GM10248 (cell line): ENCODE results near the gene NFYA.

ENCODE experiments used
- CTCF ChIA-PET: fragments of 300-600 bp; sonication (Branson Sonifier 250); formaldehyde crosslinking; extraction: SDS; loops from one replicate; lab custom pipeline; 2021; ENCODE audit warnings: antibody characterized with exemption; lab: Yijun Ruan, JAX
- POLR2A ChIA-PET: fragments of 350-650 bp; sonication (Branson Sonifier 250); formaldehyde crosslinking; extraction: SDS; loops from one replicate; lab custom pipeline; 2020; ENCODE audit warnings: antibody characterized with exemption; lab: Yijun Ruan, JAX
- DNase-seq: peaks from one replicate; pipeline ENCODE4 v3.0.0; 2012; ENCODE audit errors: extremely low spot score
- TF ChIP-seq, protein P1 (sequence below): IDR thresholded peaks from 2 replicates; pipeline ENCODE4 v1.5.1; 2012; ENCODE audit warnings: mild to moderate bottlenecking, low read depth; ENCODE audit errors: extremely low read depth, missing control alignments, control extremely low read depth

Gene NFYA

DNA sequence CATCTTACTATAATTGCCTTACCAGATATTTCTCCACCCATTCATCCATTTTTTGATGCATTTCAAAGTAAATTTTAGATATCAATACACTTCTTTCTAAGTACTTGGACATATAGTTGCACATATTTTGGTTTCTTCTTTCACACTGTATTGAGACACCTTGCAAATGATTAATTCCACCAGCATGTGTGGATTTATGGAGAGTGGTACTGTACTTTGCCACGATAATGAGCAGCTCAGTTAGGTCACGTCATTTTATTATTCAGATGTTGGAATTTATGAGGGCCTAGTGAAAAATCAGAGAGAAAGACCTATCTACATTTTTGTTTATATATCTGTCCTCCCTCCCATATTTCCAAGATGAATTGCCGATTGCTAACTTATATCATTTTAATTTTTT is 5.3 kb downstream of the NFYA start:
- ChIA-PET POLR2A (no interaction called here), CTCF (interaction anchor here (0.9 to 1.3 kb wide), 2 partner anchors 10 to 32 kb away, joined by 3 read pairs; no protein-coding TSS in a partner anchor)
- TF ChIP-seq, protein P1, sequence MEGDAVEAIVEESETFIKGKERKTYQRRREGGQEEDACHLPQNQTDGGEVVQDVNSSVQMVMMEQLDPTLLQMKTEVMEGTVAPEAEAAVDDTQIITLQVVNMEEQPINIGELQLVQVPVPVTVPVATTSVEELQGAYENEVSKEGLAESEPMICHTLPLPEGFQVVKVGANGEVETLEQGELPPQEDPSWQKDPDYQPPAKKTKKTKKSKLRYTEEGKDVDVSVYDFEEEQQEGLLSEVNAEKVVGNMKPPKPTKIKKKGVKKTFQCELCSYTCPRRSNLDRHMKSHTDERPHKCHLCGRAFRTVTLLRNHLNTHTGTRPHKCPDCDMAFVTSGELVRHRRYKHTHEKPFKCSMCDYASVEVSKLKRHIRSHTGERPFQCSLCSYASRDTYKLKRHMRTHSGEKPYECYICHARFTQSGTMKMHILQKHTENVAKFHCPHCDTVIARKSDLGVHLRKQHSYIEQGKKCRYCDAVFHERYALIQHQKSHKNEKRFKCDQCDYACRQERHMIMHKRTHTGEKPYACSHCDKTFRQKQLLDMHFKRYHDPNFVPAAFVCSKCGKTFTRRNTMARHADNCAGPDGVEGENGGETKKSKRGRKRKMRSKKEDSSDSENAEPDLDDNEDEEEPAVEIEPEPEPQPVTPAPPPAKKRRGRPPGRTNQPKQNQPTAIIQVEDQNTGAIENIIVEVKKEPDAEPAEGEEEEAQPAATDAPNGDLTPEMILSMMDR: no peak
- no peak for DNase-seq

DNA sequence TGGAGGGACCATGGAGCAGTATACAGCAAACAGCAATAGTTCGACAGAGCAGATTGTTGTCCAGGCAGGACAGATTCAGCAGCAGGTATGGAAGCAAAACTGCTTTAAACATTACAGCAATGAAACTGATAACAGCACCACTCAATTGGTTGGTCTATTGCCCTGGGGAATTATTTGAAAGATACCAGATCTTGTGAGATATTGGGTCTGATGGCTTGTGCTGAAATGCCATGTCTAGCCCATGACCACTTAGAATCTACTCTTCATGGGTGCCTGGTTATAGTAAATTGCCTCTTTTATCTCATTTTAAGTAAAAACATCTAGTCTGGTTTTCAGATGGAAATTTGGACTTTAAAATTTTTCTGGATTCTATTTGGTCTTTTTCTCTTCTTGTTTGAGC is 6.3 kb downstream of the NFYA start:
- ChIA-PET POLR2A (no interaction called here), CTCF (interaction anchor here (0.9 to 1.8 kb wide), 3 partner anchors 10 to 51 kb away, joined by 3 to 4 read pairs (median 4); no protein-coding TSS in a partner anchor)
- TF ChIP-seq, protein P1: no peak
- no peak for DNase-seq

DNA sequence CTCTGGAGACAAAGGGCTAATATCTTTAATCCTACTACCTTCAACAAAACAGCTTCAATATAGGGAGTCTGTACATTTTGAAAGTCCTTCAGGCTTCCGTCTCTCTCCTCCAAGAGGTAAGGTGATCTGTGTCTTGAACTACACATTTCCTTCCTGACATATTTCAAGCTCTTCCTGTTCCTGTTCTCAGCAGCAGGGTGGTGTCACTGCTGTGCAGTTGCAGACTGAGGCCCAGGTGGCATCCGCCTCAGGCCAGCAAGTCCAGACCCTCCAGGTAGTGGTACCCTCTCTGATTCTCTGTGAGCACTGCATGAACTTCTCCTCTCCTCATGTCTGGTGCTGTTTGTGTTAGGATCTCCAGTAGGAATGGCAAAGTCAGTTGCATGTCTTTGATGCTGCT is 7.8 kb downstream of the NFYA start:
- TF ChIP-seq, protein P1: no peak
- no peak for DNase-seq
- POLR2A ChIA-PET: no interaction called here
- CTCF ChIA-PET: interaction anchor here (1.4 to 1.8 kb wide), 2 partner anchors 12 kb away, joined by 4 read pairs; no protein-coding TSS in a partner anchor

DNA sequence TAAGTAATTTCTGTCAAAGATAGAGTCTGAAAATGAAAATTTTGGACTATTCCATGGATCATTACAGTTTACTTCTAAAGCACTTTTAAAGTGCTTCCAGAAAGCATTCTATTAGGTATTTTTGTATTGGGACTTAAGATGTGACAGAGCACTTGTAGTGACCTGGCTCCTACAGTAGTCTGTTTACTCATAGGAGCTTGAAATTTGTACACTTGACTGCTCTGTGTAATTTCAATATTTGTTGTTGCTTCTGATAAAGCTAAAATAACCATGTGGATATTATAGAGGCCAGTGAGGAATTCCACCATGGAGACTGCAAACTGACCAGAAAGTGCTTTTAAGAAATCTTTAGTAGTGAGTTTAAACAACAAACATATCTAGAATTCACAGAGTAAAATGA is 10.3 kb downstream of the NFYA start:
- ChIA-PET CTCF (interaction anchor here (2.6 kb wide), 1 partner anchor 9 kb away, joined by 16 read pairs; no protein-coding TSS in a partner anchor), POLR2A (no interaction called here)
- no peak for DNase-seq
- TF ChIP-seq, protein P1: no peak

DNA sequence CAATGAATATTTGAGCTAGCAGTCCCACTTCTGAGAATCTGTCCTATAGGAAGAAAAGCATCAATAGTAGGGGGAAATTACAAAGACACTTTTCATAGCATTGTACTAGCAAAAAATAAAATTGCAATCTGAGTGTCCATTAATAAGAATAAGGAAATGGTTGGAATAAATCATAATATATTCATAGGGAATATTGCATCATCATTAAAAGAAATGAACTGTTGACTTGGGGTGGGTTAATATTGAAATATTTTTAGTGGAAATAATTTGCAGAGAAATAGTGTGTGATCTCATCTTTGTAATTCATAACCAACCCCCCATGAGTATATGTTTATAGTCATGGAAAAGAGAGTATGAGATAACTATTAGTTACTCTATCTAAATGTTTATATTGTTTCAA is 12.4 kb downstream of the NFYA start:
- ChIA-PET POLR2A (no interaction called here), CTCF (no interaction called here)
- no peak for DNase-seq
- TF ChIP-seq, protein P1: no peak

DNA sequence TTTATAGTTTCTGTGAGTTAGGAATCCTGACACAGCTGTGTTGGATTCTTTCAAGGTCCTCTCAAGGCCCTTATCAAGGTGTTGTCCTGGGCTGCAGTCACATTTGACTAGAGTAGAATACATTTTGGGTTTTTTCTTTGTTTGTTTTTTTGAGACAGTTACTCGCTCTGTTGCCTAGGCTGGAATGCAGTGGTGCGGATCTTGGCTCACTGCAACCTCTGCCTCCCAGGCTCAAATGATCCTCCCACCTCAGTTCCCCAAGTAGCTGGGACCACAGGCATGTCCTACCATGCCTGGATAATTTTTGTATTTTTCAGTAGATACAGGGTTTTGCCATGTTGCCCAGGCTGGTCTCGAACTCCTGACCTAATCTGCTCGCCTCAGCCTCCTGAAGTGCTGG is 15.7 kb downstream of the NFYA start:
- DNase-seq: no peak
- ChIA-PET POLR2A (no interaction called here), CTCF (interaction anchor here (1.8 kb wide), 1 partner anchor 16 kb away, joined by 3 read pairs; no protein-coding TSS in a partner anchor)
- TF ChIP-seq, protein P1: no peak
